WI38 (cell line): ENCODE measurements around the gene TWIST2.

ENCODE experiments used
- H3K4me3 ChIP-seq: 2 replicates; pipeline ENCODE4 v1.5.1; 2011; ENCODE audit warnings: low read depth, mild to moderate bottlenecking, control low read depth, low read length
- CTCF ChIP-seq: IDR thresholded peaks from 2 replicates; pipeline ENCODE4 v1.5.1; 2012; ENCODE audit warnings: low read depth, mild to moderate bottlenecking, control low read depth, low read length

The TWIST2 gene

GRCh38 chr2:238855299-238855698, 7.4 kb downstream of the TWIST2 start:
- no peak overlapping the region for H3K4me3 ChIP-seq
- no peak for TF ChIP-seq CTCF

- no peak for TF ChIP-seq CTCF
- no peak overlapping the region for H3K4me3 ChIP-seq
Observed at GRCh38 chr2:238855891-238856580, 8.2 kb downstream of the TWIST2 start.

GRCh38 chr2:238856713-238857567, 9.1 kb downstream of the TWIST2 start:
- no peak for TF ChIP-seq CTCF
- H3K4me3 ChIP-seq: no peak overlapping the region

- no peak for TF ChIP-seq CTCF
- no peak overlapping the region for H3K4me3 ChIP-seq
Observed at GRCh38 chr2:238857959-238858358, 10.1 kb downstream of the TWIST2 start.

DNA sequence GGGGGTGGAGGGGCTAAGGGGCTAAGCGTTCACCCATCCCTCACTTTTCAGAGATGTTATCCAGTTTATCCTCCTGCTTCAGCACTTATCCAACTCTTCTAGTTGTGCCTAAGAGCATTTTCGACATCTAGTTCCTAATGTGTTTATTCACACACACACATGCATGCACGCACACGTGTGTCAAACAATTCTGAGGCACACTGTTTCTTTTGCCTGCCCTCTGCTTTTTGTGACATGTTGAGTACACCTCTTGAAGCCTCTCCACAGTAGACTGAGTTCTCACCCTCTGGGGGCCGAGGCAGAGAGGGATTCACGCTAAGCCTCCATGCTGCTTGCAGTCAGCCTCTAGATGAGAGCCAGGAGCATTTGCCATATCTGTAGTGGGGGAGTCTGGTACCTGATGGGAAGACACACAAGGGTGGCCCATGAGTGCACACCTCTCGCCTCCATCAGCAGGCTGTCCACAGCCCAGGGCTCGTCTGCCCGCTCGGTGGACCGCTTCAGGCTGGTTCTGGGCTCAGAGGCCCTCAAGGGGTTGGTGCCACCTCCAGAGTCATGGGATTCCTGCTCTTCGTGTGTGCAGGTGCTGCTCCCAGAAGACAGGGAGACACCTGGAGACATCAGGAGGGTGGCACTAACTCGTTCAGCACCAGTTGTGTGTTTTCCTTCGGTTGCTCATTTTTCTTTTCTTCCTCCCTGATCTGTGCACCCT, 11.9 kb downstream of the TWIST2 start:
- TF ChIP-seq CTCF: no peak
- H3K4me3 ChIP-seq: no peak overlapping the region

DNA sequence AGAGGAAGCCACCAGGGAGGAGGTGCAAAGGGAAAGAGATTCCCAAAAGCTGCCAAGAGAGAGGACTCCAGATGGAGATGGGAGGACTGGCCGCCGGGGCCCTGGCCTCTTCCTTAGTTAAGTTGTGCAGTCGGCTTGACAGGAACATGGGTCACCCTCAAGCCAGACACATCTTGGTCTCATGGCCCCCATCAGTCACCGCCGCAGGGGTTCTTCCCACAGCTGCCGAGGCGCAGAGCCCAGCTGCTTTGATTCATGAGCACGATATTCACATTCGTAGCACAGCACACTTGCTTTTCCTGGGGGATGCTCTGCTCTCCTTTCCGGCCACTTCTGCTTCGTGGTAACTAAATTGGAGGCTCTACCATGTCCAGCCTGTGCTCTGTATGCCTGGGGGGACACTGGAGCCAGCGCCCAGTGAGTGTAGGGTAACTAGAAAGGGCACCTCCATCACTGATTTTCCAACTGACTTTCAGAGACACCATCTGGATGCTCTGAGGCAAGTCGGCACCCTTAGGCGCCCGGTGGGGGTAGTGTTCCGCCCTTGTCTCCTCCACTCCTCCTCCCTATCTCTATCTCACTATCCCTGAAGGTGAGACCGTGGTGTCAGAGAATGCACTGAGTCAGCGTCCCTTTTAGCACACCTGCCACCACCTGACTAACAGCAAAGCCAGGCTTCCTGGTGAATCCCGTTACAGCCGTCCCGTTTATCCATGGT, 13.3 kb downstream of the TWIST2 start:
- H3K4me3 ChIP-seq: no peak overlapping the region
- TF ChIP-seq CTCF: no peak
